ENCODE results near the gene RMND5B. TPM values are rescaled to one million over a fixed set of nuclear protein-coding genes. Genes with fewer than 3 reads are reported as not detected.
A peak's percentile ranks its signal among the peaks of the same experiment; 100 is the strongest.

RMND5B gene
- total and polyA plus RNA-seq, 9 donors = 22.6 to 38.6 (median 31.3) TPM

- H3K4me1 ChIP-seq (ENCODE audit: control insufficient read depth, insufficient read depth, low read length) = peaks cover 61% of the 10 kb centered on the region
- H3K27me3 ChIP-seq (ENCODE audit: control insufficient read depth, insufficient read depth, low read length) = peaks cover 35% of the 10 kb centered on the region
- no peak overlapping the region for H3K27ac ChIP-seq (ENCODE audit: low read length)
- no peak for DNase-seq
- H3K36me3 ChIP-seq (ENCODE audit: control insufficient read depth, insufficient read depth, low read length) = no peaks in the 10 kb centered on the region
- no peak overlapping the region for H3K4me3 ChIP-seq (ENCODE audit: low read length)
- 90% methylated on average over 2 of the region's 5 CpGs for WGBS (ENCODE audit: insufficient coverage)
- H3K9me3 ChIP-seq (replicated peaks; ENCODE audit: control insufficient read depth, low read depth, low read length) = peaks cover 3% of the 10 kb centered on the region
These were observed 18.3 kb upstream of the RMND5B start for GRCh38 chr5:178112545-178112944.

- peaks cover 3% of the 10 kb centered on the region for H3K9me3 ChIP-seq (replicated peaks; ENCODE audit: control insufficient read depth, low read depth, low read length)
- H3K36me3 ChIP-seq (ENCODE audit: control insufficient read depth, insufficient read depth, low read length) = no peaks in the 10 kb centered on the region
- peak within 1 kb of the TSS; percentile 63 for H3K4me3 ChIP-seq (ENCODE audit: low read length)
- under 1% methylated on average over 92 of the region's 96 CpGs for WGBS (ENCODE audit: insufficient coverage)
- H3K27me3 ChIP-seq (ENCODE audit: control insufficient read depth, insufficient read depth, low read length) = peaks cover 35% of the 10 kb centered on the region
- peak within 1 kb of the TSS; percentile 93 for H3K27ac ChIP-seq (ENCODE audit: low read length)
- DNase-seq = peak; percentile 72
- peaks cover 61% of the 10 kb centered on the region for H3K4me1 ChIP-seq (ENCODE audit: control insufficient read depth, insufficient read depth, low read length)
These were observed 17.6 kb upstream of the RMND5B start, which contains the start of gene N4BP3 for GRCh38 chr5:178113141-178113787. Gene N4BP3 (plus strand): TSS chr5:178113532. CDS start chr5:178119584, 6,052 bp downstream.

- peaks cover 35% of the 10 kb centered on the region for H3K27me3 ChIP-seq (ENCODE audit: control insufficient read depth, insufficient read depth, low read length)
These were observed 16.9 kb upstream of the RMND5B start for GRCh38 chr5:178113841-178114324.

GRCh38 chr5:178114325-178115135 is 16.3 kb upstream of the RMND5B start:
- Histone ChIP-seq H3K27me3 (ENCODE audit: control insufficient read depth, insufficient read depth, low read length) (peaks cover 35% of the 10 kb centered on the region), H3K27ac (ENCODE audit: low read length) (peak overlapping the region; percentile 93), H3K4me1 (ENCODE audit: control insufficient read depth, insufficient read depth, low read length) (peaks cover 60% of the 10 kb centered on the region), H3K4me3 (ENCODE audit: low read length) (peak overlapping the region; percentile 63), H3K36me3 (ENCODE audit: control insufficient read depth, insufficient read depth, low read length) (peaks cover 3% of the 10 kb centered on the region), H3K9me3 (replicated peaks; ENCODE audit: control insufficient read depth, low read depth, low read length) (peaks cover 3% of the 10 kb centered on the region)
- WGBS (ENCODE audit: insufficient coverage) = 24% methylated on average over 26 of the region's 28 CpGs
- no peak for DNase-seq

More at GRCh38 chr5:178113841-178114324, 16.9 kb upstream of the RMND5B start:
- peak overlapping the region; percentile 63 for H3K4me3 ChIP-seq (ENCODE audit: low read length)
- WGBS (ENCODE audit: insufficient coverage) = 2% methylated on average over 35 of the region's 41 CpGs
- DNase-seq = no peak
- peak overlapping the region; percentile 93 for H3K27ac ChIP-seq (ENCODE audit: low read length)
- H3K4me1 ChIP-seq (ENCODE audit: control insufficient read depth, insufficient read depth, low read length) = peaks cover 60% of the 10 kb centered on the region
- H3K36me3 ChIP-seq (ENCODE audit: control insufficient read depth, insufficient read depth, low read length) = no peaks in the 10 kb centered on the region
- peaks cover 3% of the 10 kb centered on the region for H3K9me3 ChIP-seq (replicated peaks; ENCODE audit: control insufficient read depth, low read depth, low read length)

GRCh38 chr5:178115136-178115813 is 15.5 kb upstream of the RMND5B start:
- Histone ChIP-seq H3K36me3 (ENCODE audit: control insufficient read depth, insufficient read depth, low read length) (peaks cover 3% of the 10 kb centered on the region), H3K4me3 (ENCODE audit: low read length) (peak overlapping the region; percentile 63), H3K4me1 (ENCODE audit: control insufficient read depth, insufficient read depth, low read length) (peaks cover 67% of the 10 kb centered on the region), H3K27ac (ENCODE audit: low read length) (peak overlapping the region; percentile 93), H3K9me3 (replicated peaks; ENCODE audit: control insufficient read depth, low read depth, low read length) (peaks cover 3% of the 10 kb centered on the region), H3K27me3 (ENCODE audit: control insufficient read depth, insufficient read depth, low read length) (peaks cover 35% of the 10 kb centered on the region)
- DNase-seq = peak; percentile 82
- 48% methylated on average over 5 of the region's 12 CpGs for WGBS (ENCODE audit: insufficient coverage)

GRCh38 chr5:178115814-178116142 is 15.0 kb upstream of the RMND5B start:
- peak overlapping the region; percentile 93 for H3K27ac ChIP-seq (ENCODE audit: low read length)
- peaks cover 35% of the 10 kb centered on the region for H3K27me3 ChIP-seq (ENCODE audit: control insufficient read depth, insufficient read depth, low read length)
- peaks cover 72% of the 10 kb centered on the region for H3K4me1 ChIP-seq (ENCODE audit: control insufficient read depth, insufficient read depth, low read length)
- 6% methylated on average over 6 of the region's 7 CpGs for WGBS (ENCODE audit: insufficient coverage)
- no peak for DNase-seq
- H3K36me3 ChIP-seq (ENCODE audit: control insufficient read depth, insufficient read depth, low read length) = peaks cover 7% of the 10 kb centered on the region
- peaks cover 3% of the 10 kb centered on the region for H3K9me3 ChIP-seq (replicated peaks; ENCODE audit: control insufficient read depth, low read depth, low read length)
- peak overlapping the region; percentile 63 for H3K4me3 ChIP-seq (ENCODE audit: low read length)

- Histone ChIP-seq H3K36me3 (ENCODE audit: control insufficient read depth, insufficient read depth, low read length) (peaks cover 8% of the 10 kb centered on the region), H3K9me3 (replicated peaks; ENCODE audit: control insufficient read depth, low read depth, low read length) (peaks cover 3% of the 10 kb centered on the region), H3K27ac (ENCODE audit: low read length) (peak overlapping the region; percentile 93), H3K4me1 (ENCODE audit: control insufficient read depth, insufficient read depth, low read length) (peaks cover 77% of the 10 kb centered on the region), H3K27me3 (ENCODE audit: control insufficient read depth, insufficient read depth, low read length) (peaks cover 35% of the 10 kb centered on the region), H3K4me3 (ENCODE audit: low read length) (peak overlapping the region; percentile 63)
- WGBS (ENCODE audit: insufficient coverage) = 22% methylated on average over 13 of the region's 22 CpGs
- DNase-seq = peak; percentile 71
These were observed 14.5 kb upstream of the RMND5B start for GRCh38 chr5:178116143-178116885.

GRCh38 chr5:178117923-178118701 is 12.7 kb upstream of the RMND5B start:
- 76% methylated on average over 8 of the region's 18 CpGs for WGBS (ENCODE audit: insufficient coverage)
- H3K9me3 ChIP-seq (replicated peaks; ENCODE audit: control insufficient read depth, low read depth, low read length) = no peaks in the 10 kb centered on the region
- no peak overlapping the region for H3K4me3 ChIP-seq (ENCODE audit: low read length)
- no peak for DNase-seq
- H3K27me3 ChIP-seq (ENCODE audit: control insufficient read depth, insufficient read depth, low read length) = peaks cover 28% of the 10 kb centered on the region
- peaks cover 22% of the 10 kb centered on the region for H3K36me3 ChIP-seq (ENCODE audit: control insufficient read depth, insufficient read depth, low read length)
- peaks cover 93% of the 10 kb centered on the region for H3K4me1 ChIP-seq (ENCODE audit: control insufficient read depth, insufficient read depth, low read length)
- H3K27ac ChIP-seq (ENCODE audit: low read length) = peak overlapping the region; percentile 77

All from muscle of leg (tissue), 11 donors.